GM12801 (cell line): Measurements from ENCODE around the gene PSMB7.

Experiments used
- CTCF ChIP-seq: IDR thresholded peaks from one replicate; pipeline ENCODE4 v1.5.1; 2011; ENCODE audit warnings: control low read depth; ENCODE audit not compliant: insufficient read length; ENCODE audit errors: extremely low read depth

PSMB7 gene

GRCh38 chr9:124348831-124349230, 66.4 kb downstream of the PSMB7 start:
- no peak for TF ChIP-seq CTCF

- no peak for TF ChIP-seq CTCF
Measured at GRCh38 chr9:124348363-124348762, 66.9 kb downstream of the PSMB7 start.

GRCh38 chr9:124347968-124348358, 67.3 kb downstream of the PSMB7 start:
- TF ChIP-seq CTCF: no peak

GRCh38 chr9:124347206-124347967, 67.9 kb downstream of the PSMB7 start:
- no peak for TF ChIP-seq CTCF

- TF ChIP-seq CTCF: no peak
Measured at GRCh38 chr9:124346347-124347163, 68.7 kb downstream of the PSMB7 start.

- no peak for TF ChIP-seq CTCF
Measured at GRCh38 chr9:124345751-124346281, 69.4 kb downstream of the PSMB7 start.

GRCh38 chr9:124345063-124345462, 70.2 kb downstream of the PSMB7 start:
- no peak for TF ChIP-seq CTCF
